GM12878 (cell line): ENCODE measurements around the gene SLC24A4. TPM values are rescaled to one million over a fixed set of nuclear protein-coding genes. Genes with fewer than 3 reads are reported as not detected.
A peak's percentile ranks its signal among the peaks of the same experiment; 100 is the strongest.

Experiments
- ATAC-seq: fragments of 200-7000 bp; cut with Tn5 transposase; 3 replicates; pipeline ENCODE4 v1.9.1; 2020; ENCODE audit warnings: mild to moderate bottlenecking, moderate library complexity
- BruUV-seq: library from RNA; stranded (reverse); fragments of 400-500 nt; replicated peaks from 2 replicates; lab custom pipeline; 2021; lab: Mats Ljungman, UMichigan
- CTCF ChIA-PET: fragments of 300-600 bp; sonication (Branson Sonifier 250); formaldehyde crosslinking; extraction: SDS; loops from one replicate; lab custom pipeline; 2021; ENCODE audit warnings: inconsistent platforms; lab: Yijun Ruan, JAX
- POLR2A ChIA-PET: fragments of 350-600 bp; formaldehyde crosslinking; extraction: SDS; loops from one replicate; lab custom pipeline; 2021; ENCODE audit warnings: inconsistent platforms; lab: Charles Lee
- RAD21 ChIA-PET: fragments of 300-600 bp; sonication (Branson Sonifier 250); formaldehyde crosslinking; loops from one replicate; lab custom pipeline; 2023; ENCODE audit warnings: antibody characterized with exemption; ENCODE audit not compliant: unreplicated experiment; lab: Charles Lee
- SMC1A ChIA-PET: fragments of 300-600 bp; sonication (Branson Sonifier 250); formaldehyde crosslinking; loops from one replicate; lab custom pipeline; 2023; ENCODE audit not compliant: unreplicated experiment, uncharacterized antibody; lab: Charles Lee
- DNase-seq: peaks from one replicate; pipeline ENCODE4 v3.0.0-alpha.2; 2011; ENCODE audit warnings: low read depth, low spot score
- FAIRE-seq: peaks from 3 replicates; lab custom pipeline; 2011; peaks lifted over from hg19 to GRCh38; lab: Jason Lieb, UNC
- H2AFZ ChIP-seq: 2 replicates; pipeline ENCODE4 v1.6.0; 2011; ENCODE audit warnings: low read depth, low read length, control low read depth; ENCODE audit not compliant: control insufficient read depth
- H3K27ac ChIP-seq: 2 replicates; pipeline ENCODE4 v1.5.1; 2011; ENCODE audit warnings: control low read depth; ENCODE audit not compliant: control insufficient read depth, insufficient read depth
- H3K27me3 ChIP-seq, 2 experiments: replicated peaks in 1 of 2; 2 replicates each; pipeline versions ENCODE4 v1.6.0 to v1.6.1; 2011; ENCODE audit warnings: low read length in 1 of 2; ENCODE audit not compliant: control insufficient read depth in 2 of 2, insufficient read depth in 2 of 2
- H3K36me3 ChIP-seq, 2 experiments: 2 replicates each; pipeline ENCODE4 v1.5.1; 2011; ENCODE audit warnings: low read length in 1 of 2; ENCODE audit not compliant: control insufficient read depth in 2 of 2, insufficient read depth in 2 of 2
- H3K4me1 ChIP-seq: 2 replicates; pipeline ENCODE4 v1.6.1; 2011; ENCODE audit warnings: mild to moderate bottlenecking, low read length, moderate library complexity, mixed read lengths; ENCODE audit not compliant: control insufficient read depth, insufficient read depth
- H3K4me2 ChIP-seq: 2 replicates; pipeline ENCODE4 v1.6.0; 2011; ENCODE audit warnings: control low read depth; ENCODE audit not compliant: control insufficient read depth, insufficient read depth
- H3K4me3 ChIP-seq: fragments of 200-600 bp; sonication (generic); 2 replicates; pipeline ENCODE4 v1.5.1; 2016
- H3K79me2 ChIP-seq: 2 replicates; pipeline ENCODE4 v1.6.0; 2011; ENCODE audit warnings: low read length; ENCODE audit not compliant: control insufficient read depth, insufficient read depth
- H3K9ac ChIP-seq: 2 replicates; pipeline ENCODE4 v1.8.0; 2011; ENCODE audit warnings: low read length, control low read depth, mixed read lengths; ENCODE audit not compliant: control insufficient read depth, insufficient read depth
- H3K9me3 ChIP-seq: replicated peaks from 3 replicates; pipeline ENCODE4 v1.5.1; 2011; ENCODE audit warnings: mild to moderate bottlenecking, low read length; ENCODE audit not compliant: control insufficient read depth, insufficient read depth
- H4K20me1 ChIP-seq: 2 replicates; pipeline ENCODE4 v1.6.0; 2011; ENCODE audit not compliant: control insufficient read depth, insufficient read depth
- BRCA1 ChIP-seq: IDR thresholded peaks from 2 replicates; pipeline ENCODE4 v1.6.1; 2011; ENCODE audit warnings: low read depth, low read length, improper control_type of control experiment
- NFYB ChIP-seq: IDR thresholded peaks from 2 replicates; pipeline ENCODE4 v1.6.1; 2011; ENCODE audit warnings: low read depth, mild to moderate bottlenecking, low read length, improper control_type of control experiment, moderate library complexity; ENCODE audit not compliant: insufficient read depth
- NR2C1 ChIP-seq: fragments of 450-650 bp; IDR thresholded peaks from 2 replicates; pipeline ENCODE4 v1.6.1; 2017; ENCODE audit warnings: antibody characterized with exemption, mild to moderate bottlenecking, moderate library complexity
- PAX8 ChIP-seq: fragments of 450-650 bp; IDR thresholded peaks from 2 replicates; pipeline ENCODE4 v1.6.1; 2017; ENCODE audit warnings: mild to moderate bottlenecking, moderate library complexity
- WGBS: methylation state at CpG from one replicate; pipeline ENCODE4 v1.1.6; 2016; ENCODE audit warnings: low lambda C conversion rate; ENCODE audit not compliant: insufficient replicate concordance, insufficient coverage; ENCODE audit errors: missing lambda C conversion rate; 5-methylcytosine and 5-hydroxymethylcytosine counted together
- in situ Hi-C: fragments of 300-500 bp; cut with MboI; formaldehyde crosslinking; loops from 9 replicates; pipeline ENCODE4 v1.14.3; 2018; ENCODE audit warnings: mixed read lengths
- intact Hi-C: fragments of 100-400 bp; cut with micrococcal nuclease; formaldehyde crosslinking; loops from one replicate; pipeline ENCODE4 v1.14.2; 2022; ENCODE audit not compliant: unreplicated experiment
- polyA plus RNA-seq, 11 experiments: library from polyadenylated mRNA; depleted of rRNA in 4 of 11; unstranded in 6 of 11; stranded (reverse) in 5 of 11; fragments of >200 nt; fragmentation: Nextera tagmentation in 4 of 11; fragmentation: Illumina TruSeq in 1 of 11; extraction: Ambion mirVana in 4 of 11; extraction: Trizol in 1 of 11; gene quantifications; 1 replicate in 1 of 11; 2 replicates in 10 of 11; pipeline versions ENCODE4 v1.2.1 to v1.2.3, GENCODE V29; 2011 to 2016; ENCODE audit warnings: inconsistent platforms in 2 of 11, missing spikeins in 2 of 11, low read depth in 1 of 11
- total RNA-seq, 4 experiments: library from RNA; depleted of rRNA in 3 of 4; stranded (reverse); fragments of >200 nt in 3 of 4; fragmentation: Illumina TruSeq in 1 of 4; extraction: Trizol in 1 of 4; gene quantifications; 2 replicates each; pipeline versions ENCODE4 v1.2.1 to v1.2.3, GENCODE V29; 2013 to 2021
- TF ChIP-seq, protein P1 (sequence below): fragments of 450-650 bp; IDR thresholded peaks from 2 replicates; pipeline ENCODE4 v1.6.1; 2018; ENCODE audit warnings: mild to moderate bottlenecking, low read depth, moderate library complexity; ENCODE audit not compliant: partially characterized antibody
- TF ChIP-seq, protein P2 (sequence below), 3 experiments: IDR thresholded peaks in 2 of 3; conservative IDR thresholded peaks in 1 of 3; 2 replicates each; pipeline ENCODE4 v1.5.1; 2011; ENCODE audit warnings: low read depth in 3 of 3, low read length in 3 of 3, mild to moderate bottlenecking in 3 of 3, control low read depth in 2 of 3, moderate library complexity in 2 of 3, inconsistent platforms in 1 of 3, mixed read lengths in 1 of 3; ENCODE audit not compliant: control insufficient read depth in 2 of 3, insufficient read depth in 1 of 3; ENCODE audit errors: extremely low read depth in 1 of 3

Gene SLC24A4
- total and polyA plus RNA-seq, 10 of the 15 experiments (the other 5 are each of a cell fraction or from before 2014, with no cell fraction given), result under 0.01 to 0.46 (median 0.04) TPM; not detected in 5

GRCh38 chr14:92380582-92380981, 57.6 kb downstream of the SLC24A4 start (continued):
- TF ChIP-seq BRCA1 (no peak), PAX8 (no peak), NFYB (no peak)
- TF ChIP-seq, protein P1, sequence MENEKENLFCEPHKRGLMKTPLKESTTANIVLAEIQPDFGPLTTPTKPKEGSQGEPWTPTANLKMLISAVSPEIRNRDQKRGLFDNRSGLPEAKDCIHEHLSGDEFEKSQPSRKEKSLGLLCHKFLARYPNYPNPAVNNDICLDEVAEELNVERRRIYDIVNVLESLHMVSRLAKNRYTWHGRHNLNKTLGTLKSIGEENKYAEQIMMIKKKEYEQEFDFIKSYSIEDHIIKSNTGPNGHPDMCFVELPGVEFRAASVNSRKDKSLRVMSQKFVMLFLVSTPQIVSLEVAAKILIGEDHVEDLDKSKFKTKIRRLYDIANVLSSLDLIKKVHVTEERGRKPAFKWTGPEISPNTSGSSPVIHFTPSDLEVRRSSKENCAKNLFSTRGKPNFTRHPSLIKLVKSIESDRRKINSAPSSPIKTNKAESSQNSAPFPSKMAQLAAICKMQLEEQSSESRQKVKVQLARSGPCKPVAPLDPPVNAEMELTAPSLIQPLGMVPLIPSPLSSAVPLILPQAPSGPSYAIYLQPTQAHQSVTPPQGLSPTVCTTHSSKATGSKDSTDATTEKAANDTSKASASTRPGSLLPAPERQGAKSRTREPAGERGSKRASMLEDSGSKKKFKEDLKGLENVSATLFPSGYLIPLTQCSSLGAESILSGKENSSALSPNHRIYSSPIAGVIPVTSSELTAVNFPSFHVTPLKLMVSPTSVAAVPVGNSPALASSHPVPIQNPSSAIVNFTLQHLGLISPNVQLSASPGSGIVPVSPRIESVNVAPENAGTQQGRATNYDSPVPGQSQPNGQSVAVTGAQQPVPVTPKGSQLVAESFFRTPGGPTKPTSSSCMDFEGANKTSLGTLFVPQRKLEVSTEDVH, result no peak

GRCh38 chr14:92382677-92383076, 59.7 kb downstream of the SLC24A4 start:
- intact Hi-C loops (no loop called here), in situ Hi-C loops (no loop called here)
- TF ChIP-seq NR2C1, result no peak
- TF ChIP-seq, protein P2, sequence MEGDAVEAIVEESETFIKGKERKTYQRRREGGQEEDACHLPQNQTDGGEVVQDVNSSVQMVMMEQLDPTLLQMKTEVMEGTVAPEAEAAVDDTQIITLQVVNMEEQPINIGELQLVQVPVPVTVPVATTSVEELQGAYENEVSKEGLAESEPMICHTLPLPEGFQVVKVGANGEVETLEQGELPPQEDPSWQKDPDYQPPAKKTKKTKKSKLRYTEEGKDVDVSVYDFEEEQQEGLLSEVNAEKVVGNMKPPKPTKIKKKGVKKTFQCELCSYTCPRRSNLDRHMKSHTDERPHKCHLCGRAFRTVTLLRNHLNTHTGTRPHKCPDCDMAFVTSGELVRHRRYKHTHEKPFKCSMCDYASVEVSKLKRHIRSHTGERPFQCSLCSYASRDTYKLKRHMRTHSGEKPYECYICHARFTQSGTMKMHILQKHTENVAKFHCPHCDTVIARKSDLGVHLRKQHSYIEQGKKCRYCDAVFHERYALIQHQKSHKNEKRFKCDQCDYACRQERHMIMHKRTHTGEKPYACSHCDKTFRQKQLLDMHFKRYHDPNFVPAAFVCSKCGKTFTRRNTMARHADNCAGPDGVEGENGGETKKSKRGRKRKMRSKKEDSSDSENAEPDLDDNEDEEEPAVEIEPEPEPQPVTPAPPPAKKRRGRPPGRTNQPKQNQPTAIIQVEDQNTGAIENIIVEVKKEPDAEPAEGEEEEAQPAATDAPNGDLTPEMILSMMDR (IDR thresholded peaks at IDR 0.05 in 2 of 3, conservative IDR thresholded peaks at IDR 0.05 in 1 of 3; ENCODE audit: control insufficient read depth in 2 of 3, extremely low read depth in 1 of 3, insufficient read depth in 1 of 3, low read depth in 3 of 3, low read length in 3 of 3), result peak; percentile 14 to 33 (median 15); a peak in 3 of 6 replicates
- no peak overlapping the region for H2AFZ ChIP-seq
- ChIA-PET POLR2A (no interaction called here), RAD21 (no interaction called here), SMC1A (interaction anchor here (0.9 kb wide), 1 partner anchor 186 kb away, joined by 3 read pairs; no protein-coding TSS in a partner anchor), CTCF (interaction anchor here (0.8 kb wide), 1 partner anchor 248 kb away, joined by 3 read pairs; no protein-coding TSS in a partner anchor)
- H3K4me3 ChIP-seq, result no peak overlapping the region
- no TSS peak for BruUV-seq
- no peaks in the 10 kb centered on the region for H3K36me3 ChIP-seq
- ATAC-seq, result peak; percentile 55
- H4K20me1 ChIP-seq, result no peaks in the 10 kb centered on the region
- no peak overlapping the region for H3K4me2 ChIP-seq
- H3K9me3 ChIP-seq, result no peaks in the 10 kb centered on the region
- H3K79me2 ChIP-seq, result no peaks in the 10 kb centered on the region
- FAIRE-seq, result no peak
- H3K9ac ChIP-seq, result no peak overlapping the region
- 11% methylated on average over 4 of the region's 4 CpGs for WGBS
- H3K4me1 ChIP-seq, result no peaks in the 10 kb centered on the region
- DNase-seq, result no peak
- H3K27me3 ChIP-seq, result 0 out of 4 replicates have a peak, but pooled peaks cover 0 to 3% of the 10 kb centered on the region in 2 experiments
- H3K27ac ChIP-seq, result no peak overlapping the region
